Suprapubic skin (tissue), 4 donors: ENCODE data around the gene GJD2. TPM values are rescaled to one million over a fixed set of nuclear protein-coding genes. Genes with fewer than 3 reads are reported as not detected.

ENCODE experiments used
- DNase-seq, 2 donors: peaks; one replicate each; pipeline ENCODE4 v3.0.0-alpha.2; 2019; ENCODE audit warnings: low spot score in 2 of 2
- H3K27ac ChIP-seq: fragments of 200-600 bp; sonication (generic); one replicate; pipeline ENCODE4 v1.5.1; 2019
- H3K27me3 ChIP-seq: fragments of 200-600 bp; sonication (generic); one replicate; pipeline ENCODE4 v1.5.1; 2019
- H3K36me3 ChIP-seq: fragments of 200-600 bp; sonication (generic); one replicate; pipeline ENCODE4 v1.5.1; 2019
- H3K4me1 ChIP-seq: fragments of 200-600 bp; sonication (generic); one replicate; pipeline ENCODE4 v1.5.1; 2019
- H3K4me3 ChIP-seq: fragments of 200-600 bp; sonication (generic); one replicate; pipeline ENCODE4 v1.5.1; 2019; ENCODE audit warnings: mild to moderate bottlenecking
- H3K9me3 ChIP-seq: fragments of 200-600 bp; sonication (generic); one replicate; pipeline ENCODE4 v1.5.1; 2019
- CTCF ChIP-seq, 2 donors: fragments of 200-600 bp in 1 of 2; fragments of 450-650 bp in 1 of 2; sonication (generic) in 1 of 2; IDR thresholded peaks; one replicate each; pipeline ENCODE4 v1.5.1; 2016 to 2019; ENCODE audit warnings: antibody characterized with exemption in 2 of 2, mild to moderate bottlenecking in 1 of 2, moderate library complexity in 1 of 2
- EP300 ChIP-seq: sonication (generic); formaldehyde crosslinking; IDR thresholded peaks from one replicate; pipeline ENCODE4 v1.6.1; 2017; ENCODE audit warnings: antibody characterized with exemption
- POLR2A ChIP-seq, 2 donors: fragments of 450-650 bp; IDR thresholded peaks; one replicate each; pipeline ENCODE4 v1.6.1; 2017; ENCODE audit warnings: antibody characterized with exemption in 2 of 2, mild to moderate bottlenecking in 2 of 2, moderate library complexity in 2 of 2
- POLR2AphosphoS5 ChIP-seq, 3 donors: sonication (generic); formaldehyde crosslinking; IDR thresholded peaks; one replicate each; pipeline ENCODE4 v1.6.1; 2017; ENCODE audit warnings: antibody characterized with exemption in 3 of 3
- WGBS: methylation state at CpG from one replicate; pipeline ENCODE4 v1.1.5; 2018; 5-methylcytosine and 5-hydroxymethylcytosine counted together
- total RNA-seq, 4 donors: library from RNA; depleted of rRNA; stranded (reverse); fragments of >200 nt; gene quantifications; one replicate each; pipeline ENCODE4 v1.1.0, GENCODE V29; 2016

The GJD2 gene
- total RNA-seq, 4 donors from 2014 or later: 0.24 TPM; not detected in 3

DNA sequence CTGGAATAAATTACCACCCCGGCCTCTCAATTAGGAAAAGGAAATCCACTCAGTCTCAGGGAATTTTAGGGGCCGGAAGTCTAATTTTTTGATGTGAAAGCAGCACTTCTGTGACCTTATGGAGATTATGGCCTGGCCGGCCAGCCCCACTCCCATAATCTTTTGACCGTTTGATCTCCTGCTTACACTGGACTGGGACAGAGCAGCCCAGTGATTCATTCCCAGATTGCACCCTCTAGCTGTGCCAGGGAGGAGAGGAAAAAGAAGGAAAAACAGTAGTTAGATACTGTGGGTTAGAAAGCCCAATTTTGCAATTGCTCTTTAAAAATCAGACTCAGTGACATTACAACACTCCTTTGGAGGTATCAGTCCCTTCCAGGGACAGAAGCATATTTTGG lies 32.4 kb downstream of the GJD2 start:
- DNase-seq: no peak
- WGBS: 33% methylated on average over 4 of the region's 4 CpGs
- TF ChIP-seq EP300: no peak
- no peak for TF ChIP-seq POLR2A (IDR thresholded peaks at IDR 0.05)
- TF ChIP-seq CTCF (IDR thresholded peaks at IDR 0.05): no peak
- no peak for TF ChIP-seq POLR2AphosphoS5 (IDR thresholded peaks at IDR 0.05)
- no peaks in the 10 kb centered on the region for H3K9me3 ChIP-seq
- peaks cover 11% of the 10 kb centered on the region for H3K4me1 ChIP-seq
- no peaks in the 10 kb centered on the region for H3K36me3 ChIP-seq
- peak overlapping the region; percentile 24 for H3K4me3 ChIP-seq
- H3K27ac ChIP-seq: peak overlapping the region; percentile 72
- peaks cover 7% of the 10 kb centered on the region for H3K27me3 ChIP-seq

DNA sequence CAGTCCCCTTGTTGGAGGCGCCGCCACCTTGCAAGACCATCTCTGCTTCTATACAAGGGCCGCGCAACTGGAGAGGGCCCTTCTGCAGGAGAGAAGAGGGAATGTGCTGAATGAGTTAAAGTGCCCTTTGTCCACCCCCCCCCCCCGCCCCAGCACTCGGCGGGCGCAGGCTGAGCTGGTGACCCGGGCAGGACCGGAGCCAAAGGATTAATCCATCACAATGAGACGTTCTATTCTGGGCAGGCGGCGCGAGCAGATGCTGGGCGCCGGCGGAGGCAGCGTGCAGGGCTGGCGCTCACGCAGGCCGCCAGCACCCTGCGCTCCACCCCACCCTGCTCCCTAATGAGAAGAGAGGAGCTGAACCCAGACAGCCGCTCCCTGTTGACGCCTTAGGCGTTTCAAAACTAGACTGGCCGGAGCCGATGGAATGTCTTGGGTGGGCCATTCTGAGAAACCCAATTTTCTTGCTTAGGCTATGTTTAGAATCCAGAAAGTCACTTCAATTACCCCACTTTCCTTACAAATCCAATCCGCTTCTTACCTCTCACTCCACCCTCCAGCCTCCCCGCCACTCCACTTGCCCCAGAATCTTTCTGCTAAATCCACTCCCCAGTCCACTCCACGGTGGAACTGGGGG lies 32.9 kb downstream of the GJD2 start:
- Histone ChIP-seq H3K27ac (peak overlapping the region; percentile 72), H3K4me1 (peaks cover 11% of the 10 kb centered on the region), H3K36me3 (no peaks in the 10 kb centered on the region), H3K27me3 (peaks cover 9% of the 10 kb centered on the region), H3K4me3 (peak overlapping the region; percentile 24), H3K9me3 (no peaks in the 10 kb centered on the region)
- WGBS: 3% methylated on average over 30 of the region's 30 CpGs
- no peak for TF ChIP-seq POLR2A (IDR thresholded peaks at IDR 0.05)
- TF ChIP-seq POLR2AphosphoS5 (IDR thresholded peaks at IDR 0.05): no peak
- no peak for TF ChIP-seq CTCF (IDR thresholded peaks at IDR 0.05)
- TF ChIP-seq EP300: no peak
- peak in 1 of 2 donors; percentile 62 for DNase-seq

- Histone ChIP-seq H3K36me3 (no peaks in the 10 kb centered on the region), H3K9me3 (no peaks in the 10 kb centered on the region), H3K4me3 (peak overlapping the region; percentile 24), H3K4me1 (peaks cover 11% of the 10 kb centered on the region), H3K27me3 (peaks cover 9% of the 10 kb centered on the region), H3K27ac (no peak overlapping the region)
- 79% methylated on average over 7 of the region's 7 CpGs for WGBS
- DNase-seq: no peak
- TF ChIP-seq POLR2A (IDR thresholded peaks at IDR 0.05) (no peak), CTCF (IDR thresholded peaks at IDR 0.05) (no peak), POLR2AphosphoS5 (IDR thresholded peaks at IDR 0.05) (no peak), EP300 (no peak)
These were observed 33.5 kb downstream of the GJD2 start for GRCh38 chr15:34721157-34721801.

DNA sequence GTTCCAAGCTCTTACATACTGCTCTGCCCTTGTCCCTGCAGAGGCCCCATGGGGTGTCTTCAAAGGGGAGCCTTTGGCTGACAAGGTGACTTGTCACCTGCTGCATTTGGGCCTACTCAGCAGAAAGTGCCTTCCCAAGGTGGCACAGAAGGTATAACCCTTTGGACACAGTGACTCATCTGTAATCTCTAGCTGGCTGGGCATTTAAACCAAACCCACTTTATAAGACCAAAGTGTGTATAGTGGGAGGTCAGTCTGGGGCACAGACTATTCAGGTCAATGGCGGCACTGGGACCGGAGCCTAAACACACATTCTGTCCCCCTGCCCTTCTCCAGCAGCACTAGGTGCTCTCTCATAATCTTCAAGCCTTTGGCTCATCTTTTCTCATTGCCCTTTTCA lies 35.1 kb downstream of the GJD2 start:
- Histone ChIP-seq H3K4me3 (no peak overlapping the region), H3K27me3 (peaks cover 9% of the 10 kb centered on the region), H3K9me3 (no peaks in the 10 kb centered on the region), H3K36me3 (no peaks in the 10 kb centered on the region), H3K4me1 (peaks cover 11% of the 10 kb centered on the region), H3K27ac (no peak overlapping the region)
- WGBS: 61% methylated on average over 2 of the region's 2 CpGs
- no peak for DNase-seq
- TF ChIP-seq POLR2AphosphoS5 (IDR thresholded peaks at IDR 0.05) (no peak), EP300 (no peak), CTCF (IDR thresholded peaks at IDR 0.05) (no peak), POLR2A (IDR thresholded peaks at IDR 0.05) (no peak)
